HUDEP-2 (cell line): ENCODE data around the gene DNPH1.

ENCODE experiments used
- DNase-seq, 76 experiments: peaks; one replicate each; lab custom pipeline; 2025; ENCODE audit not compliant: unreplicated experiment in 76 of 76; lab: John Stamatoyannopoulos, UW

DNPH1 gene

GRCh38 chr6:43247114-43247999 is 18.1 kb upstream of the DNPH1 start:
- peak in 53 of 76 experiments; percentile 16 to 77 (median 48) for DNase-seq

- peak in 5 of 76 experiments; percentile 41 to 56 (median 47) for DNase-seq
Measured at GRCh38 chr6:43246301-43247113, 17.2 kb upstream of the DNPH1 start.

- no peak for DNase-seq
Measured at GRCh38 chr6:43243664-43244321, 14.5 kb upstream of the DNPH1 start.

- DNase-seq, result no peak
Measured at GRCh38 chr6:43242908-43243663, 13.8 kb upstream of the DNPH1 start, which contains the start of gene TTBK1. Gene TTBK1, plus strand, starts transcription at chr6:43243481. Its CDS starts 3,180 bp downstream, at chr6:43246661.

GRCh38 chr6:43241446-43241845 is 12.2 kb upstream of the DNPH1 start:
- DNase-seq, result peak in 2 of 76 experiments; percentile 10 to 18

- DNase-seq, result no peak
Measured at GRCh38 chr6:43240950-43241349, 11.7 kb upstream of the DNPH1 start.

- DNase-seq, result no peak
Measured at GRCh38 chr6:43239054-43239453, 9.8 kb upstream of the DNPH1 start.

- DNase-seq, result no peak
Measured at GRCh38 chr6:43235841-43236240, 6.6 kb upstream of the DNPH1 start.

GRCh38 chr6:43231735-43232450 is 2.6 kb upstream of the DNPH1 start:
- no peak for DNase-seq

- DNase-seq, result no peak
Measured at GRCh38 chr6:43231053-43231452, 1.8 kb upstream of the DNPH1 start.

GRCh38 chr6:43229803-43230620 is 731 bp upstream of the DNPH1 start:
- peak in 1 of 76 experiments; percentile 11 for DNase-seq

- peak in 19 of 76 experiments; percentile 16 to 70 (median 37) for DNase-seq
Measured at GRCh38 chr6:43226192-43226851, 3.0 kb downstream of the DNPH1 start.

GRCh38 chr6:43223175-43223574 is 6.1 kb downstream of the DNPH1 start:
- DNase-seq, result no peak

GRCh38 chr6:43222418-43223059 is 6.7 kb downstream of the DNPH1 start:
- DNase-seq, result no peak

GRCh38 chr6:43221046-43221972 is 8.0 kb downstream of the DNPH1 start:
- no peak for DNase-seq

- DNase-seq, result no peak
Measured at GRCh38 chr6:43220439-43220951, 8.8 kb downstream of the DNPH1 start.
